Testis (tissue), 2 donors: Measurements from ENCODE around the gene SNTG2.

Experiments used
- CTCF ChIP-seq, 3 experiments: fragments of 450-650 bp in 2 of 3; fragments of 200-600 bp in 1 of 3; sonication (generic) in 1 of 3; IDR thresholded peaks; one replicate each; pipeline ENCODE4 v1.5.1; 2016 to 2019; ENCODE audit warnings: antibody characterized with exemption in 3 of 3, mild to moderate bottlenecking in 2 of 3, moderate library complexity in 1 of 3
- POLR2A ChIP-seq: fragments of 450-650 bp; IDR thresholded peaks from one replicate; pipeline ENCODE4 v1.6.1; 2017; ENCODE audit warnings: antibody characterized with exemption, mild to moderate bottlenecking, moderate library complexity

GRCh38 chr2:1028831-1029230 lies 78.2 kb downstream of the SNTG2 start:
- TF ChIP-seq CTCF (IDR thresholded peaks at IDR 0.05) (no peak), POLR2A (no peak)
